ENCODE results near the gene C16orf89. TPM values are rescaled to one million over a fixed set of nuclear protein-coding genes. Genes with fewer than 3 reads are reported as not detected.
"Not testable (repeated sequence)": the region's sequence is repeated elsewhere in the genome, so short reads cannot be mapped to it uniquely, and the experiment has no call there.

The C16orf89 gene
- total RNA-seq, 3 donors from 2014 or later (not counting 1 experiment from before 2014, with no cell fraction given) = not detected

- H3K36me3 Mint-ChIP-seq; intact Hi-C loops (cut with micrococcal nuclease); H3K27me3 ChIP-seq (ENCODE audit: control insufficient read depth, insufficient read depth, low read length); H3K4me3 Mint-ChIP-seq; H3K27ac ChIP-seq (ENCODE audit: low read length); H3K27me3 Mint-ChIP-seq (ENCODE audit: low read depth in 2 of 2); H3K4me1 Mint-ChIP-seq; H3K4me3 ChIP-seq (ENCODE audit: low read length); H3K9me3 ChIP-seq (ENCODE audit: control insufficient read depth, insufficient read depth, low read length); H3K27ac Mint-ChIP-seq; H3K9me3 Mint-ChIP-seq; H3K4me1 ChIP-seq (ENCODE audit: control insufficient read depth, insufficient read depth, low read length): not testable (repeated sequence)
- H3K36me3 ChIP-seq (ENCODE audit: control insufficient read depth, insufficient read depth, low read length) = peaks cover 13% of the 10 kb centered on the region
- 83% methylated on average over 10 of the region's 10 CpGs for WGBS (ENCODE audit: insufficient coverage)
- TF ChIP-seq CTCF (IDR thresholded peaks at IDR 0.05) = peak; percentile 63
- DNase-seq = peak; percentile 37 to 73
- peak in 1 of 3 donors; percentile 34 for ATAC-seq
These were observed 19.0 kb upstream of the C16orf89 start for GRCh38 chr16:5084802-5085201.

- H3K4me1 Mint-ChIP-seq; H3K27ac Mint-ChIP-seq; intact Hi-C loops (cut with micrococcal nuclease); H3K9me3 Mint-ChIP-seq; H3K4me3 ChIP-seq (ENCODE audit: low read length); H3K27me3 ChIP-seq (ENCODE audit: control insufficient read depth, insufficient read depth, low read length); H3K36me3 Mint-ChIP-seq; DNase-seq; H3K4me3 Mint-ChIP-seq; H3K27ac ChIP-seq (ENCODE audit: low read length); H3K9me3 ChIP-seq (ENCODE audit: control insufficient read depth, insufficient read depth, low read length); ATAC-seq; H3K4me1 ChIP-seq (ENCODE audit: control insufficient read depth, insufficient read depth, low read length); H3K27me3 Mint-ChIP-seq (ENCODE audit: low read depth in 2 of 2): not testable (repeated sequence)
- H3K36me3 ChIP-seq (ENCODE audit: control insufficient read depth, insufficient read depth, low read length) = peaks cover 13% of the 10 kb centered on the region
- 98% methylated on average over 8 of the region's 11 CpGs for WGBS (ENCODE audit: insufficient coverage)
These were observed 18.5 kb upstream of the C16orf89 start for GRCh38 chr16:5084099-5084731.

- H3K9me3 ChIP-seq (ENCODE audit: control insufficient read depth, insufficient read depth, low read length); H3K4me3 Mint-ChIP-seq; intact Hi-C loops (cut with micrococcal nuclease); H3K27me3 ChIP-seq (ENCODE audit: control insufficient read depth, insufficient read depth, low read length); H3K36me3 Mint-ChIP-seq; H3K27me3 Mint-ChIP-seq (ENCODE audit: low read depth in 2 of 2); H3K4me1 Mint-ChIP-seq; DNase-seq; ATAC-seq; H3K4me3 ChIP-seq (ENCODE audit: low read length); H3K9me3 Mint-ChIP-seq; H3K27ac Mint-ChIP-seq; H3K4me1 ChIP-seq (ENCODE audit: control insufficient read depth, insufficient read depth, low read length); H3K27ac ChIP-seq (ENCODE audit: low read length): not testable (repeated sequence)
- WGBS (ENCODE audit: insufficient coverage) = 98% methylated on average over 9 of the region's 9 CpGs
- peaks cover 15% of the 10 kb centered on the region for H3K36me3 ChIP-seq (ENCODE audit: control insufficient read depth, insufficient read depth, low read length)
These were observed 17.9 kb upstream of the C16orf89 start for GRCh38 chr16:5083646-5084045.

DNA sequence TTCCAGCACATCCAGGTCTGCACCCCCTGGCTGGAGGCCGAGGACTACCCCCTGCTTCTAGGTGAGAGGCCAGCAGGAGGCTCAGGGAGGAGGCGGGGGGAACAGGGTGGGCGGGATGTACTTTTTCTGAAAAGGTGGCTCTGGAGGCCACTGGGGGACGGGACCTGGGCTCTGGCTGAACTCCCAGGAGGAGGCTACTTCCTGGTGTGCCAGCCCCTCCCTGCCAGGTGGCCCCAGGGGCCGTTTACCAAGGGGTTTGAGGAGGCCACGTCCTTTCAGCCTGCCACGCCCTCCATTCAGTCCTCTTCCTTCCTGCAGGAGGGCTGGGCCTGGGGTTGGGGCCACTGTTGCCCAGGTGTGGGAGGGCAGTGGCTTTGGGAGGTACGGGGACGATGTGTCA, 15.2 kb upstream of the C16orf89 start:
- H3K27ac Mint-ChIP-seq; intact Hi-C loops (cut with micrococcal nuclease); H3K4me3 Mint-ChIP-seq; H3K27ac ChIP-seq (ENCODE audit: low read length); H3K4me1 Mint-ChIP-seq; H3K4me3 ChIP-seq (ENCODE audit: low read length); H3K9me3 Mint-ChIP-seq; DNase-seq; H3K4me1 ChIP-seq (ENCODE audit: control insufficient read depth, insufficient read depth, low read length); H3K36me3 Mint-ChIP-seq; H3K27me3 ChIP-seq (ENCODE audit: control insufficient read depth, insufficient read depth, low read length); ATAC-seq; H3K27me3 Mint-ChIP-seq (ENCODE audit: low read depth in 2 of 2); H3K9me3 ChIP-seq (ENCODE audit: control insufficient read depth, insufficient read depth, low read length): not testable (repeated sequence)
- H3K36me3 ChIP-seq (ENCODE audit: control insufficient read depth, insufficient read depth, low read length) = peaks cover 24% of the 10 kb centered on the region
- WGBS (ENCODE audit: insufficient coverage) = 80% methylated on average over 8 of the region's 9 CpGs

GRCh38 chr16:5080461-5080860, 14.7 kb upstream of the C16orf89 start:
- ATAC-seq; H3K4me3 ChIP-seq (ENCODE audit: low read length); H3K27ac ChIP-seq (ENCODE audit: low read length); H3K4me1 Mint-ChIP-seq; intact Hi-C loops (cut with micrococcal nuclease); H3K36me3 Mint-ChIP-seq; H3K9me3 ChIP-seq (ENCODE audit: control insufficient read depth, insufficient read depth, low read length); H3K27me3 ChIP-seq (ENCODE audit: control insufficient read depth, insufficient read depth, low read length); H3K4me1 ChIP-seq (ENCODE audit: control insufficient read depth, insufficient read depth, low read length); H3K27me3 Mint-ChIP-seq (ENCODE audit: low read depth in 2 of 2); H3K9me3 Mint-ChIP-seq; DNase-seq; H3K4me3 Mint-ChIP-seq; H3K27ac Mint-ChIP-seq: not testable (repeated sequence)
- 96% methylated on average over 12 of the region's 12 CpGs for WGBS (ENCODE audit: insufficient coverage)
- peaks cover 29% of the 10 kb centered on the region for H3K36me3 ChIP-seq (ENCODE audit: control insufficient read depth, insufficient read depth, low read length)

Measured in natural killer cell (primary cell).